ENCODE measurements around the gene MZT2B. TPM values are rescaled to one million over a fixed set of nuclear protein-coding genes. Genes with fewer than 3 reads are reported as not detected.

Gene MZT2B, protein sequence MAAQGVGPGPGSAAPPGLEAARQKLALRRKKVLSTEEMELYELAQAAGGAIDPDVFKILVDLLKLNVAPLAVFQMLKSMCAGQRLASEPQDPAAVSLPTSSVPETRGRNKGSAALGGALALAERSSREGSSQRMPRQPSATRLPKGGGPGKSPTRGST
- total RNA-seq = 291 and 333 TPM in 2 replicates

GRCh38 chr2:130181880-130182682, at the start of gene MZT2B:
MZT2B (plus strand) TSS chr2:130182262; CDS start chr2:130182283, 21 bp downstream.

GRCh38 chr2:130145006-130145414, 37.1 kb upstream of the MZT2B start, which contains the start of gene CCDC74B:
CCDC74B (minus strand) TSS chr2:130145112; CDS start chr2:130144996, 116 bp downstream.

DNA sequence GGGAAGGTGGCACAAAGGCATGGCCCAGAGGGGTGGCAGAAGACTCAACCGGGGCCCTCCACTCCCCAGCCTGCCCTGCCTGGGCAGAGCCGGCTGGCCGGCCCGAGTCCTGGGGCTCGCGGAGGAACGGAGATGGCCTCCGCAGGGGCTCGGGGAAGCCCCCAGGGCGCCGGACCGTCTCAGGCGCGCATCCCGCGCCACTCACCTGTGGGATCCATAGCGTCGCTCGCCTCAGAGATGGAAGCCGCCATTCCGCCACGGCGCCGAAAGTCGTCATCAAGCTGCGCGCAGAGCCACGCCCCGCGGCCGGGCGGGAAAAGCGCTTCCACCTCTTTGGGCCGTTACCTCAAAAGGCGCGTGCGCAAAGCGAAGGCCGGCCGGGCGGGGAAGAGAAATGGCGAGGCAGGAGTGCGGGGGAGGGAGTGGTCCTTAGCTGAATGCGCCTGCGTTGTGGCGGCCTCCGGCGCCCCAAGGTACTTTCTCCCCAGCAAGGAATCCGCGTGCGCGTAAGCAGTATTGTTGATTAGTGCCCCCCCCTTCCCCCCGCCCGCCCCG, 660 bp upstream of the MZT2B start, which contains the start of gene SMPD4:
Gene SMPD4 (minus strand): TSS at position 278 of the 555 bp plus-strand sequence. CDS start 5,010 bp downstream, outside the sequence.

DNA sequence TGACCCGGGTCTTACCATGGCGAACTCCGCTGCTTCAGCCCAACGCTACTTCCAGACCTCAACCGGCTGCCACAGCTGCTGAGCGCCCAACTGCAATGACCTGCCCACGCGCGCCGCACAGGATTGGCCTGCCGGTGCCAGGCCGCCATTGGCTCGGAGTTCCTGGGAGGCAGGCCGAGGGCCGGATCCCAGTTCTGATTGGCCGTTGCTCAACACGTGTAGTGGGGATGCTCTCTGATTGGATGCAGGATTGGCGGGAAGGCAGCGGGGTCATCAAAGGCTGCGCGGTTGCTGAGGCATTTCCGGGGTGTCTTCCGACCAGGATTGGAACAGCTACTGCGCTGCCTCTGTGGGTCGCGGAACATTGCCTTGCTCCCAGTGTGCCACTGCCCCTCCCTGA, 16.3 kb downstream of the MZT2B start, which contains the start of gene TUBA3E:
Gene TUBA3E (minus strand): TSS at position 97 of the 400 bp plus-strand sequence. CDS start 79 bp downstream, at position 18.

Other genes with a start within 250 kb of the MZT2B start
- not detected in 2 replicates for gene RAB6C, start 202.6 kb upstream of the MZT2B start, total RNA-seq
- gene POTEF, start 53.0 kb upstream of the MZT2B start, total RNA-seq = not detected in 2 replicates
- gene CCDC74B, start 37.1 kb upstream of the MZT2B start, total RNA-seq = 2.9 and 3.7 TPM in 2 replicates
- 34.5 and 45.2 TPM in 2 replicates for gene SMPD4, start 660 bp upstream of the MZT2B start, total RNA-seq
- not detected in 2 replicates for gene TUBA3E, start 16.2 kb downstream of the MZT2B start, total RNA-seq
- 127 and 174 TPM in 2 replicates for gene IMP4, start 160.6 kb downstream of the MZT2B start, total RNA-seq
- gene PTPN18, start 173.8 kb downstream of the MZT2B start, total RNA-seq = 14.0 and 14.6 TPM in 2 replicates

Measured in hair follicular keratinocyte (primary cell).